Adrenal gland (tissue), 5 donors: ENCODE data around the gene PCLO.

ENCODE experiments used
- CTCF ChIP-seq, 6 experiments: fragments of 450-650 bp in 4 of 6; fragments of 200-600 bp in 2 of 6; sonication (generic) in 1 of 6; IDR thresholded peaks; 1 replicate in 5 of 6; 2 replicates in 1 of 6; pipeline versions ENCODE4 v1.5.1 to v1.8.0; 2016 to 2021; ENCODE audit warnings: antibody characterized with exemption in 6 of 6, mild to moderate bottlenecking in 2 of 6, moderate library complexity in 1 of 6
- POLR2A ChIP-seq, 2 donors: fragments of 450-650 bp; IDR thresholded peaks; one replicate each; pipeline ENCODE4 v1.6.1; 2017; ENCODE audit warnings: antibody characterized with exemption in 2 of 2, mild to moderate bottlenecking in 2 of 2, moderate library complexity in 1 of 2
- donor health status: DM: no; HTN: no; CAD: no.

- TF ChIP-seq POLR2A (IDR thresholded peaks at IDR 0.05): no peak
- TF ChIP-seq CTCF (IDR thresholded peaks at IDR 0.05): no peak
Observed at GRCh38 chr7:82998436-82998835, 164.2 kb downstream of the PCLO start.
